GM10248 (cell line): ENCODE results near the gene MYO7A.

Experiments used
- CTCF ChIA-PET: fragments of 300-600 bp; sonication (Branson Sonifier 250); formaldehyde crosslinking; extraction: SDS; loops from one replicate; lab custom pipeline; 2021; ENCODE audit warnings: antibody characterized with exemption; lab: Yijun Ruan, JAX
- POLR2A ChIA-PET: fragments of 350-650 bp; sonication (Branson Sonifier 250); formaldehyde crosslinking; extraction: SDS; loops from one replicate; lab custom pipeline; 2020; ENCODE audit warnings: antibody characterized with exemption; lab: Yijun Ruan, JAX
- DNase-seq: peaks from one replicate; pipeline ENCODE4 v3.0.0; 2012; ENCODE audit errors: extremely low spot score
- CTCF ChIP-seq: IDR thresholded peaks from 2 replicates; pipeline ENCODE4 v1.5.1; 2012; ENCODE audit warnings: mild to moderate bottlenecking, low read depth; ENCODE audit errors: extremely low read depth, missing control alignments, control extremely low read depth

The MYO7A gene

DNA sequence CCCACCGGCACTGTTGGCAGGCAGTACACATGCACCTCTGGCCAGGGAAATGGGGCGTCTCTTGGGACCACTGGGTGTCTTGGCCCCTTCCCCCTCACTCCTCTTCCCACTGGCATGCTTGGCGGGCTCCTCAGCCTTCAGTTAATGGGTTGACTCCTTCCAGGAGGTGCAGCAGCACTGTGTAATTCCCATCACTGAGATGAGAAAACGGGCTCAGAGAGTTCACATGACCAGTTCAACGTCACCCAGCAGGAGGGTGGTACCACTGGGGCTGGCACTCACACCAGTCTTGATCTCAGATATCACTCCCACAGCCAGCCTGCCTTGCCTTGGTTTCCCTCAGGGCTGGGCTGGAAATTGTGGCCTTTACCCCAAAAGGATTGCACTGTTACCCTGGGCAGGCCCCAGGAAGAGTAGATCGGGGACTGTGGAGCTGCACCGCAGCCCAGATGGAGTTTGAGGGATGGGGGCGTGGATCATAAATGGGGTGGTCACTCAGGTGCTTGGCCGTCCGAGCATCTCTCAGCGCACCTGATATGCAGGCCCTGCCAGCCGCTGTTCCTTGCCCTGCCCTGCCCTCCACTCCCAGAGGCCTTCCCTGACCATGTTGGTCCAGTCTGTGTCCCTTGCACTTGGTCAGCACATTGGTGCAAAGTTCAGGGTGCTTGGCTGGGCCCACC is 44.3 kb upstream of the MYO7A start:
- no peak for TF ChIP-seq CTCF
- DNase-seq = no peak
- ChIA-PET CTCF (interaction anchor here (4.9 kb wide), 1 partner anchor 9 kb away, joined by 68 read pairs; no protein-coding TSS in a partner anchor), POLR2A (no interaction called here)

GRCh38 chr11:77084581-77085191 is 43.4 kb upstream of the MYO7A start:
- no peak for TF ChIP-seq CTCF
- POLR2A ChIA-PET = no interaction called here
- CTCF ChIA-PET = no interaction called here
- no peak for DNase-seq

DNA sequence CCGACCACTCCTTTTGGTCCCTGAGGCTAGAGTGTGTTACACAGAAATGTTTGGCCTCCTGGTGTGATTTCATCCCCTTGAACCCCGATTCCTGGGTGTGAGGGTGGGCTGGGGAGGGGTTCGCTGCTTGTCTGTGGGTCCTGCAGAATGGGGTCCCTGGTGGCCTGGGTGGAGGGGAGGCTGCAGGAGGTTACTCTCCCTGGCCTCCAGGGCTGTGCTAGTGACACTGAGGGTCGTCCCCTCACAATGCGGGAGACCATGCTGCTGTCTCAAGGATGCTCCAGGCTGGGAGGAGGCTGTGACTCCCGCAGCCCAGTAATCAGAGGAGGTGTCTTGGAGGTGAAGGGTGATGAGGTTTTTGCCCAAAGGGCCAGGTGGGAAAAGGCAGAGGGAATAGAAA is 42.4 kb upstream of the MYO7A start:
- ChIA-PET POLR2A (no interaction called here), CTCF (no interaction called here)

DNA sequence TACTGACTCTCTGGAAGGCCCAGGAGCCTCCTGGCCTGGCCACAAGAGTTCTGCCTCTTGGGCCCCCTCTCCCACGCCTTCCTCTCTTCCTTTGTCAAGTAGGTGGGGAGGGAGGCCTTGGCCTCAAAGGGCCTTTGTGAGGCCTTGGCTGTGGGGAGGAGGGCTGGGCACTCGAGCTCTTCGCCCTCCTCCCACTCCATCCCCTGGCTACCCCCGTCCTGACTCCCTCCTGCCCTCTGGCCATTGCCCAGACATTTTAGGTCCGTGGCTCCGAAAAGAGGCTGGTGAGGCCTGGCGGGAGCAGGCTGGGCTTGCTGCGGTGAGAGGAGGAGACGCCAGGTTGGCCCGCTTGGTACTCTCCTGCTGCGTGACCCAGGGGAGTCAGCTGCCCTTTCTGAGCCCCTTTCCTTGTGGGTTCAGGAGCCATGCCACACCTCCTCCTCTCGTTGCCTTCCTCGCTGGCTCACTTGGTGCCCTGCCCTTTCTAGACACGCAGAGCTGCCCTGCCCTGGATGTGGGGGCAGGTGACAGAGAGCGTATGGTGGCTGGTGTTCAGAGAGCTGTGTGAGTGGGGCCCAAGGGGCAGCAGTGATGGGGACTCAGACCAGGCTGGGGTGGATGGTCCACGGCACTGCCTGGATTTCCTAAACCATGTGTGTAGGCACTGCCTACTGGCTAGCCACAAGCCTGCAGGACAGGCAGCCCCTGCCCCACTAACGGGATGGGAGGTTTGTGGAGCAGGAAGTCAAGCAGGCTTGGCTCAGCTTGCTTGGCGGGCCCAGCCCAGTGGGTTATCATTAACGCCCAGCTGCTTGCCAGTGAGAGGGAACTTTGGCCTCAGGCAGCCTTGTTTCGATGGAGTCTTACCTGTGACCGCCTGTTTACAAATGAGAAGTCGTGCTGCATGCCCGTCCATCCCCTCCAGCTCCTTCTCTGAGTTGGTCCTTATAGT is 41.2 kb upstream of the MYO7A start:
- TF ChIP-seq CTCF = no peak
- DNase-seq = no peak

More for the DNA sequence above, 42.4 kb upstream of the MYO7A start:
- no peak for TF ChIP-seq CTCF
- no peak for DNase-seq

GRCh38 chr11:77087723-77088225 is 40.3 kb upstream of the MYO7A start:
- POLR2A ChIA-PET = no interaction called here
- CTCF ChIA-PET = interaction anchor here (9.1 kb wide), 1 partner anchor 40 kb away, joined by 85 read pairs; no protein-coding TSS in a partner anchor
- DNase-seq = no peak
- TF ChIP-seq CTCF = no peak

More for the DNA sequence above, 41.2 kb upstream of the MYO7A start:
- CTCF ChIA-PET = interaction anchor here (0.8 to 9.1 kb wide), 2 partner anchors 13 to 39 kb away, joined by 3 to 85 read pairs; no protein-coding TSS in a partner anchor
- POLR2A ChIA-PET = no interaction called here
